Umbilical cord (tissue), 2 donors: ENCODE results near the gene FLRT1. TPM values are rescaled to one million over a fixed set of nuclear protein-coding genes. Genes with fewer than 3 reads are reported as not detected.

Experiments used
- DNase-seq: peaks from one replicate; pipeline ENCODE4 v3.0.0-alpha.2; 2015; ENCODE audit warnings: low spot score
- total RNA-seq: library from RNA; depleted of rRNA; stranded (reverse); fragments of >200 nt; gene quantifications from one replicate; pipeline ENCODE4 v1.2.3, GENCODE V29; 2014; ENCODE audit warnings: low replicate concordance; ENCODE audit not compliant: insufficient read depth

Gene FLRT1
- total RNA-seq, 1 donor from 2014 or later, result 0.48 TPM

DNA sequence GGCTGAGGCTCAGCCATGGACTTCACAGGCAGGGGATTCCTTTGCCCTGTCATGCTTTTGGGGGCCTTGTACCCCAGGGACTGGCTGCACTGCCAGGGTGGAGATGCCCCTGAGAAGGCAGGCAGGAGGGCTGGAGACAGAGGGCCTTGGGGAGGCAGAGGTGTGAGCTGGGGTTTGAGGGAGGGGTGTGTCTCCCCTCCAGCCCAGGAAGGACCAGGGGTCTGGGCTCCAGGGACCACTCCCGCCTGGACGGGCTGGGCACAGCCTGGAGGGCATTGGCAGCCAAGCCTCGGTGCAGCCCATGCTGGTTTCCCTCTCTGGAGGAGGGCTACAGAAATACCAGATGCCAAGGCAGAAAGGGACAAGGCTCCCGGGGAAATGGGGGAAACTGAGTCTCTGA, 30.0 kb upstream of the FLRT1 start:
- DNase-seq, result no peak

DNA sequence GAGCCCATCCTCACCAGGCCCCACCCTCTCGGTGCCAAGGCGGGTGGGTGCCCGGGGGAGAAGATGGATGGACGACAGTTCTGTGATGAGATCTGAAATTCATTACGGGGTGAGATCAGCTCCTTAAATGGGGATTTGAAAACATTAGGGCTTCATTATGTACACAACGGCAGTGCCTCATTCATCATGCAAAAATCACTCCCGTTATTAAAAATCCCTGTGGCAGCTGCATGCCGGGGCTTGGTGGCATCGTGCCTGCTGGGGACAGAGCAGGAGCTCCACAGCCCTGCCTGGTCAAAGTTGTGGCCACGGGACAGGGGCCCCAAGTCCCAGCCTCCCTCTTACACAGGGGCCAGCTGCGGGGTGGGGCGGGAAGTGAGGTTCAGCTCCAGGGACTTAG, 29.3 kb upstream of the FLRT1 start:
- DNase-seq, result no peak

- peak; percentile 54 for DNase-seq
Observed at GRCh38 chr11:64007160-64007628, 28.5 kb upstream of the FLRT1 start.

DNA sequence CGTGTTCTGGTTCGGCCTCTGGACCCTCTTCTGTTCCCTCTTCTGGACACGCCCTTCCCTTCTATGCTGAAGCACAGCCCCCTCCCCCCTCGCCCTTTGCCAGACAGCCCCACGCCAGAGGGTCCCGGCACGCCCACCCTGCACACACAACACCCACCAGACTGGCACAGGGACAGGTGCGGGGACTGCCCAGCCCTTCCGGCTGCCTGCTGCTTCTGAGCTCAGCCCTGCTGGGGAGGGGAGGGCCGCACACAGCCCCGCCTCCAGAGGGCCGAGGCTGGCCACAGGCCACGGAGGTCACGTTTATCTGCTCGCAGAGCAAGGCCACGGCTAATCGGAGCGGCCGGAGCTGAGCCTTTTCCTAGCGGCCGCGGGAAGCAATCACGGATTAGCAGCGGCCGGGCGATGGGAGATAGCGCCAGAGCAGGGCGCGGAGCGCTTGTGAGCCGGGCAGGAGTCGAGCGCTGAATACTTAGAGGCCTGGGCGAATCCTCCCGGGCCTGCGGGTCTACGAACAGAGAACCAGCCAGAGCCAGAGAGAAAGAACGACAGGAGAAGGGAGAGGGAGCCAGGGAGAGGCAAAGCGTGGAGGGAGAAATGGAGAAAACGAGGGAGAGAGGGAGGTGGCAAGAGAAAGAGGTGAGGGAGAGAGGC, 28.0 kb upstream of the FLRT1 start:
- DNase-seq, result peak; percentile 79

DNA sequence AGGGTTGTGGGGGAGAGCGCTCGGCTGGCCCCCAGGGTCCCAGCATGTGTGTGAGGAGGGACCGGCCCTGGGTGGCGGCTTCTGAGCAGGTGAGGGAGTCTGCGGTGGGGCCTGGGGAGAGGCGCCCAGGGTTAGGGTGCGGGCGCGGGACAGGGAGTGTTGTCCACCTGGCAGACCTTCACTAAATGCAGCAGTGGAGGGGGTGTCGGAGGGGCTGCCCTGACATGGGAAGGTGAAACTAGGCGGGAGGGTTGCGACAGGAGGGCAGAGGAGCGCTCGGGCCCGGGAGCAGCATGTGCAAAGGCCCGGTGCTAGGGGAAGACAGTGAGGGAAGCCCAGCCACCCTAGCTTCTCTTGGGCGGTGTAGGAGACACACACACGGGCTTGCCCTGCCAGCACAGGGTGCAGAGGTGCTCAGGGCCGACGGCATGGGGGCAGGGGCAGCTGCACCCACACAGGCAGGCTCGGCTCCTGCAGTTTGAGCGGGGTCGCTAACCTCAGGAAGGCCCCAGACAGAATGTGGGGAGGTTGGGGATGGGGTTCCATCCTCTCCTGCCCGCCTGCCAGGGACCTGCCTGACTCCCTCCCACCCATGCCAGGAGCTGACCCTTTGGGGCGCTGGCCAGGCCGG, 27.3 kb upstream of the FLRT1 start:
- no peak for DNase-seq

- no peak for DNase-seq
Observed at GRCh38 chr11:64008914-64009633, 26.7 kb upstream of the FLRT1 start.

DNA sequence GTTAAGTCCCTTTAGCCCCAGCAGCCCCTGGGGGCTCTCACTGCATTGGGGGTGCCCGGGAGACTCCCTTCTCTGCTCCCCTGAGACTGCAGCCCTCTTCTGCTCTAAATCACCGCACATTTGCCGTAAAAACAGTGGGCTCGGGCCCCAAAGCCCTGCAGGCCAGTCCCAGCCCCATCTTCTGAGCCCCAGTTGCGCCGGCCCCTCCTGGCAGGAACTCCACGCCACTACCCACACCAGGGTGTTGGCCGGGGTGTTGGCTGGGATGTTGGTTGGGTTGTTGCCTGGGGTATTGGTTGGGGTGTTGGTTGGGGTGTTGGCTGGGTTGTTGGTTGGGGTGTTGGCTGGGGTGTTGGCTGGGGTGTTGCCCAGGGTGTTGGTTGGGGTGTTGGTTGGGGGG, 26.0 kb upstream of the FLRT1 start:
- DNase-seq, result no peak

DNA sequence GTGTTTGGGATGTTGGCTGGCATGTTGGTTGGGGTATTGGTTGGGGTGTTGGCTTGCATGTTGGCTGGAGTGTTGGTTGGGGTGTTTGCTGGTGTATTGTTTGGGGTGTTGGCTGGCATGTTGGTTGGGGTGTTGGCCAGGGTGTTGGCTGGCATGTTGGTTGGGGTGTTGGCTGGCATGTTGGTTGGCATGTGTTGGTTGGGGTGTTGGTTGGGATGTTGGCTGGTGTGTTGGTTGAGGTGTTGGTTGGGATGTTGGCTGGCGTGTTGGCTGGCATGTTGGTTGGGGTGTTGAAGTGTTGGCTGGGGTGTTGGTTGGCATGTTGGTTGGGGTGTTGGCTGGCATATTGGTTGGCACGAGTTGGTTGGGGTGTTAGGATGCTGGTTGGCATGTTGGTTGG, 24.9 kb upstream of the FLRT1 start:
- no peak for DNase-seq

DNA sequence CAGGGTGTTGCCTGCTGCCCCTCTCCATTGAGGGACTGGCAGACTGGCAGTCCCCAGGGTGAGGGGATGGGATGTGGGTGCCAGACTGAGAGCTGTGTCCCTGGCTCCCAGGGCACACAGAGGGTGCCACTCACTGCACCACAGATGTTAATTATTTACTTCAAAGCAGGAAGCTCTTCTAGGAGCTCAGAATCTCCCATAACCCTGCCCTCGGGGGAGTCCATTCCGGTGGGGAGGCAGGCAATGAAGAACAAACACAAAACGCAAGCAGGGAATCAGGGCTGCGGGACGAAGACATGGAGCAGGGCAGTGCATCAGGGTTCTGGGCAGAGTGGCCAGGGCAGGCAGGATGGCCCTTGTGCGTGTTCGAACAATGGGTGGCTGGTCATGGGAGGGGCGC, 24.4 kb upstream of the FLRT1 start:
- DNase-seq, result no peak

DNA sequence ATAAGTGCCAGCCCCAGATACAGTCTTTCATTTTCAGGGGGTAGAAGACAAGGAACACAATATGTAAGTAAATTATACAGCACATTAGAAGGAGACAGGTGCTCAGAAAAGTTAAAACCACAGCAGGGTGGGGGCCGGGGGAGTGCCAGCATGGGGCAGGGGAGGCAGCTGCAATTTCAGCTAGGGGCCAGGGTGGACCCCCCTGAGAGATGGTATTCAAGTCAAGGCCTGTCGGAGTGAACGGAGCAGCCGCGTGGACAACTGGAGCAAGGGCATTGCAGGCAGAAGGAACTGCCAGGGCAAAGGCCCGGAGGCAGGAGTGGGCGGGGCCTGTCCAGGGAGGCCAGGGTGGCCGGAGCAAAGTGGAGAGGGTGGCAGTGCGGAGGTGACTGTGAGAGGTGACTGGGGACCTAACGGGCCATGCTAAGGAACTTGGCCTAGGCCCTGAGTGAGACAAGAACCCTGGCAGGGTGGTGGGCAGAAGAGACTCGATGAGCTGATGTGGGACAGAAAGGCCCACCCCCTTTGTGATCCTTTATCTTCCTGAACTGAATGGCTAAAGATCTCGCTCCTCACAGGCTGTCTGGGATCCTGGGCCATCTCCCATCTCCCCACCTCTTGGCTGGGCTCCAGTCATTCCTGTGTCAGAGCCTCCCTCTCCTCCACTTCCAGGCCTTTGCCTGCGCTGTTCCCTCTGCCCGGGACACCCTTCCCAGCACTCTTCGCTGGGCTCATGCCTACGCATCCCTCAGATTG, 22.4 kb upstream of the FLRT1 start:
- no peak for DNase-seq

DNA sequence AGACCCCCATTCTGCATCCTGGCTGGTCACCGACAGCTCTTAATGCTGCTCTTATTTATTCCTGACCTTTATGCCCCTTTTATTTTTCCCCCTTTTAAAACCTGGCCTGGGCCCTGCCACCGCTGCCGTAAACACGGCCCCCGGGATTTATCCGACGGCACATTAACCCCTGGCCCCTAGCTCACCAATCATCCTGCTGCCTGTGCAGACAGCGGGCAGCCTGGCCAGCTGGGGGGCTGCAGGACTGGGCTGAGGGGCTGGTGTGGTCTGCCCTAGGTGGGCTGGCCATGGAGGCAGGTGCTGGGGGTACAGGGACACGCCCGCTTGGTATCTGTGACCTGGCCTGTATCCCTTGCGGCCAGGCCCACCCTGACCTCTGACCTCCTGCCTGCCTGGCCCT, 21.4 kb upstream of the FLRT1 start:
- DNase-seq, result no peak

GRCh38 chr11:64015510-64015909, 20.2 kb upstream of the FLRT1 start:
- no peak for DNase-seq

DNA sequence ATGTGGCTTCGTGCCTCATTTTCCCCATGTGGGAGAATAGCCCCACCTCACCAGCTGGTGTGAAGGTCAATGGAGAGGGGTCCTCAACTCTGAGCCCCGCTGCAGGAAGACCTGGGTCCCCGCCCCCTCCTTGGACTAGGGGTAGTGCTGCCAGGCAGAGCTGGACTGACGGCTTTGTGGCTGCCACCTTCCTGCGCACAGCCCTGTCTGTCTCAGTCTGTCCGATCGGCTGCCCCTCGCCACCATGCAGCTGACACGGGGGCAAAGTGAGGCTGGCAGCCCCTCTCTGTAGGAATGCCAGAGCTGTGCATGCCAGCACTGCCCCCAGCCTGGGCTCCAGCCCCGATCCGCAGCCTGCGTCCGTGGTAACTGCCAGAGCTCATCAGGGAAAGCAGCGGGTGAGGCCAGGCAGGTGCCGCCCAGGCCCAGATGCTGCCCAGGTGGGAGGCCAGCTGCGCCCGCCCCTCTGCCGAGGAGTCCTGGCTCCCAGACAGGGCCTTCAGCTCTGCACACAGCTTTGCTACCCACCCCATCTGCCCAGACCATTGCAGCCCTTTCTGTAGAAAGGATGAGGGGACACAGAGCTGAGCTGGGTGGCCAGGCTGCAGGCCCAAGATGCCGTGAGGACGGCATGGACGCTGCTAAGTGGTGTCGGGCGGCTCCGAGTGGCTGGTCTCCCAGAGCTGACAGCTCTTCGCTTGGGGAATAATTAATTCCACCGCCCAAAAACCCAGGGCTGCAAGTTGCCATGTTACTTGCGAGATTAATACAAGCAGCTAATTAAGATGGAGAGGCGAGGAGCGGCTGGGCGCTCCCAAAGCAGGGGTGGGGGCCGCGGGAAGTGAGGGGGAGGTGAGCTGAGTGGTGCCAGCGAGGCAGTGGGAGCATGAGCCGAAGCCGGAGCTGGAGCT, 19.5 kb upstream of the FLRT1 start:
- DNase-seq, result no peak

GRCh38 chr11:64017945-64018224, 17.8 kb upstream of the FLRT1 start:
- DNase-seq, result no peak

- no peak for DNase-seq
Observed at GRCh38 chr11:64018310-64018709, 17.4 kb upstream of the FLRT1 start.

GRCh38 chr11:64019106-64020037, 16.4 kb upstream of the FLRT1 start:
- no peak for DNase-seq

DNA sequence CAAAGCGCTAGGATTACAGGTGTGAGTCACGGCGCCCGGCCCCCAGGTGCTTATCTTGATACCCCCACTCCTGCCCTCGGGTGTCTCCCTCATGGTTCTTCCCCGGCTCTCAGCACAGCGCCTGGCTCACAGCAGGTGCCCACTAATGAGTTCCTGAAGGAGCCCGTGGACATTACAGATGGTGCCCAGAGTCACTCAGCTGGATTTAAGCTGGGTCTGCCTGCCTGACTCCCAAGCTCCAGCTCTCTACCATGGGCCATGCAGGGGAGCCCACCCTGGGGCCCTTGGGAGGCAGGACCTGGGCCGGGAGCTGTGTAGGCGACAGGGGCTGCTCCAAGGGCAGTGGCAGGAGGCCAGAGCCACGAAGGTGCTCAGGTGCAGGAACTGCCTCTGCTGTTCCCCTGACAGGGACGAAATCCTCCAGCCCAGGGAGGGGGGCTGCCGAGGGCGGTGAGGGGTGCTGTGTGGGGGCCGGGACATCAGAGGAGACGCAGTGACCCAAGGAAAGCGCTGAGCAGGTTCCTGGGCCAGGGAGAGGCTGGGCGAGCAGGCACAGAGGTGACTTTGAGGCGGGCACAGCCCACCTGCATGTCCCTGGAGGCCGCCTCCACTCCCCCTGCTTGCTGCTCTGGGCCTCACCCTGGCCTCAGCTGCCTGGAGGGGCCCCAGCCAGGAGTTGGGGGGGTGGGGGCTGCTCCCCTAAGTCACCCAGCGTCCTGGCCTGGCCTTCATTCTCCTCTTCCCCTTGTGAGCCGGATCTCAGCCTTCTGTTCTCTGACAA, 14.6 kb upstream of the FLRT1 start:
- DNase-seq, result no peak

- peak; percentile 65 for DNase-seq
Observed at GRCh38 chr11:64021757-64022093, 14.0 kb upstream of the FLRT1 start.

DNA sequence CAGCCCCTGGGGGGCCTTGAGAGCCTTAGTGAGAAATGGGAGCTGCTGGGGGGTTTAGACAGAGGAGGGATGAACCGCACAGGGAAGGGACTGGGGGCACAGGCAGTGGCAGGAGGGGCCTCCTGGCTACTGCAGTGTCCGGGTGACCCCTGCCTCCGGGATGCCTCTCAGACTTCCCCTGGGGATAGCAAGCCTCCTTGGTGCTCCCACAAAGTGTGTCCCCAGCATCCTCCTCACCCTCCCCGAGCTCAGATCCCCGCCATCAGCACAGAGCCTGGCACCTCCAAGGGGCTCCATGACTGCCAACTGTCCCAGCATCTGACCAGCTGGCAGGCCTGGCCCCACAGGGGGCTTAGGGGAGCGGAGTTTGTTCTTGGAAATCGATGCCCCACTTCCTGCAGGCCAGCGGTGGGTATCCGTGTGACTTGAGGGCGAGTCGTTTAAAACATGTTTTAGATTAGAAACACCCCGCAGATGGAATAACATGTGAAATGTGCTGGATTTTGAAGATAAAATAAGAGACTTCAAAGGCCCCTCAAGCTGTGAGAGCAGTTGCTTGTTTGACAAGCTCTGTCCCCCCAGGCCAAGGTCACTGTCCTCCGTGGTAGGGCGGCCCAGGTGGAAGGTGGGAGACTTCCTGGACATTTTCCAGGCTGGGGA, 13.5 kb upstream of the FLRT1 start:
- no peak for DNase-seq
